ENCODE data around the gene MICAL2.

Gene MICAL2

DNA sequence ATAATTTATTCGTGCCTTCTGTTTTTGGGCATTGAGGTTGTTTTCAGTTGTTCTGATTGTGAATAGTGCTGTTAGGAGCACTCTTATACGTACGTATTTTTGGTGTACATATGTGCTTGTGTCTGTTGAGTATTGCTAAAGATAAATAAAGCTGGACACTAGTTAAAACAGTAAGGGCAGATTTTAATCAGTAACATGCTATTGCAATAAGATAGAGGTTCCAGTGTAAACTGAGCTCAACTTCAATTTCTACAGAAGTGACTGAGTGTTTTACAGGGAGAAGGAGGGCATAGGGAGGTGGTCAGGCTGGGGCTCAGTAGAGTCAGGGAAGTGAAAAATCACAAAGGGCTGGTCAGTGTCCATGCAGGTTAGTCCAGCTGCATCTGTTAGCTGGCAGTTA, 191.0 kb downstream of the MICAL2 start:
- Histone ChIP-seq H3K9ac (ENCODE audit: low read length) (no peak overlapping the region), H2AFZ (ENCODE audit: low read depth, low read length) (no peak overlapping the region), H3K79me2 (ENCODE audit: low read length) (no peaks in the 10 kb centered on the region), H3K27ac (ENCODE audit: low read length) (no peak overlapping the region), H3K36me3 (replicated peaks; ENCODE audit: low read depth, low read length) (no peaks in the 10 kb centered on the region), H3K4me1 (ENCODE audit: low read length) (no peaks in the 10 kb centered on the region), H3K4me2 (ENCODE audit: low read length) (no peak overlapping the region), H3K9me3 (ENCODE audit: insufficient read depth, low read length) (peaks cover 10% of the 10 kb centered on the region; the same call in 1 of the 2 replicates), H4K20me1 (ENCODE audit: insufficient read depth, low read length) (no peaks in the 10 kb centered on the region), H3K4me3 (ENCODE audit: low read length) (no peak overlapping the region), H3K27me3 (ENCODE audit: low read depth, low read length) (no peaks in the 10 kb centered on the region)
- no peak for TF ChIP-seq EZH2phosphoT487 (IDR thresholded peaks at IDR 0.05; ENCODE audit: low read depth)
- TF ChIP-seq, protein P1, sequence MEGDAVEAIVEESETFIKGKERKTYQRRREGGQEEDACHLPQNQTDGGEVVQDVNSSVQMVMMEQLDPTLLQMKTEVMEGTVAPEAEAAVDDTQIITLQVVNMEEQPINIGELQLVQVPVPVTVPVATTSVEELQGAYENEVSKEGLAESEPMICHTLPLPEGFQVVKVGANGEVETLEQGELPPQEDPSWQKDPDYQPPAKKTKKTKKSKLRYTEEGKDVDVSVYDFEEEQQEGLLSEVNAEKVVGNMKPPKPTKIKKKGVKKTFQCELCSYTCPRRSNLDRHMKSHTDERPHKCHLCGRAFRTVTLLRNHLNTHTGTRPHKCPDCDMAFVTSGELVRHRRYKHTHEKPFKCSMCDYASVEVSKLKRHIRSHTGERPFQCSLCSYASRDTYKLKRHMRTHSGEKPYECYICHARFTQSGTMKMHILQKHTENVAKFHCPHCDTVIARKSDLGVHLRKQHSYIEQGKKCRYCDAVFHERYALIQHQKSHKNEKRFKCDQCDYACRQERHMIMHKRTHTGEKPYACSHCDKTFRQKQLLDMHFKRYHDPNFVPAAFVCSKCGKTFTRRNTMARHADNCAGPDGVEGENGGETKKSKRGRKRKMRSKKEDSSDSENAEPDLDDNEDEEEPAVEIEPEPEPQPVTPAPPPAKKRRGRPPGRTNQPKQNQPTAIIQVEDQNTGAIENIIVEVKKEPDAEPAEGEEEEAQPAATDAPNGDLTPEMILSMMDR (IDR thresholded peaks at IDR 0.05; ENCODE audit: low read depth, low read length): no peak

- TF ChIP-seq, protein P1 (IDR thresholded peaks at IDR 0.05; ENCODE audit: low read depth, low read length): no peak
- TF ChIP-seq EZH2phosphoT487 (IDR thresholded peaks at IDR 0.05; ENCODE audit: low read depth): no peak
- H3K27ac ChIP-seq (ENCODE audit: low read length): no peak overlapping the region
- no peaks in the 10 kb centered on the region for H3K36me3 ChIP-seq (replicated peaks; ENCODE audit: low read depth, low read length)
- no peak overlapping the region for H3K9ac ChIP-seq (ENCODE audit: low read length)
- H3K79me2 ChIP-seq (ENCODE audit: low read length): no peaks in the 10 kb centered on the region
- no peak overlapping the region for H3K4me3 ChIP-seq (ENCODE audit: low read length)
- no peak overlapping the region for H3K4me2 ChIP-seq (ENCODE audit: low read length)
- no peaks in the 10 kb centered on the region for H3K4me1 ChIP-seq (ENCODE audit: low read length)
- H4K20me1 ChIP-seq (ENCODE audit: insufficient read depth, low read length): no peaks in the 10 kb centered on the region
- H3K9me3 ChIP-seq (ENCODE audit: insufficient read depth, low read length): peaks cover 7% of the 10 kb centered on the region; the same call in 1 of the 2 replicates
- no peak overlapping the region for H2AFZ ChIP-seq (ENCODE audit: low read depth, low read length)
- H3K27me3 ChIP-seq (ENCODE audit: low read depth, low read length): no peaks in the 10 kb centered on the region
Observed at GRCh38 chr11:12303421-12304149, 193.2 kb downstream of the MICAL2 start.

GRCh38 chr11:12306830-12307229, 196.4 kb downstream of the MICAL2 start:
- no peak overlapping the region for H3K4me2 ChIP-seq (ENCODE audit: low read length)
- no peak overlapping the region for H3K4me3 ChIP-seq (ENCODE audit: low read length)
- no peaks in the 10 kb centered on the region for H3K9me3 ChIP-seq (ENCODE audit: insufficient read depth, low read length)
- H4K20me1 ChIP-seq (ENCODE audit: insufficient read depth, low read length): no peaks in the 10 kb centered on the region
- no peak overlapping the region for H3K9ac ChIP-seq (ENCODE audit: low read length)
- H3K36me3 ChIP-seq (replicated peaks; ENCODE audit: low read depth, low read length): no peaks in the 10 kb centered on the region
- no peaks in the 10 kb centered on the region for H3K4me1 ChIP-seq (ENCODE audit: low read length)
- no peaks in the 10 kb centered on the region for H3K79me2 ChIP-seq (ENCODE audit: low read length)
- no peak for TF ChIP-seq EZH2phosphoT487 (IDR thresholded peaks at IDR 0.05; ENCODE audit: low read depth)
- TF ChIP-seq, protein P1 (IDR thresholded peaks at IDR 0.05; ENCODE audit: low read depth, low read length): no peak
- no peak overlapping the region for H3K27ac ChIP-seq (ENCODE audit: low read length)
- H3K27me3 ChIP-seq (ENCODE audit: low read depth, low read length): no peaks in the 10 kb centered on the region
- H2AFZ ChIP-seq (ENCODE audit: low read depth, low read length): no peak overlapping the region

- H3K27ac ChIP-seq (ENCODE audit: low read length): no peak overlapping the region
- no peak overlapping the region for H3K4me2 ChIP-seq (ENCODE audit: low read length)
- no peaks in the 10 kb centered on the region for H3K27me3 ChIP-seq (ENCODE audit: low read depth, low read length)
- H3K4me1 ChIP-seq (ENCODE audit: low read length): no peaks in the 10 kb centered on the region
- H3K9ac ChIP-seq (ENCODE audit: low read length): no peak overlapping the region
- no peak overlapping the region for H3K4me3 ChIP-seq (ENCODE audit: low read length)
- H2AFZ ChIP-seq (ENCODE audit: low read depth, low read length): no peak overlapping the region
- peaks cover 11% of the 10 kb centered on the region for H3K36me3 ChIP-seq (replicated peaks; ENCODE audit: low read depth, low read length)
- H4K20me1 ChIP-seq (ENCODE audit: insufficient read depth, low read length): no peaks in the 10 kb centered on the region
- H3K79me2 ChIP-seq (ENCODE audit: low read length): no peaks in the 10 kb centered on the region
- TF ChIP-seq, protein P1 (IDR thresholded peaks at IDR 0.05; ENCODE audit: low read depth, low read length): no peak
- no peak for TF ChIP-seq EZH2phosphoT487 (IDR thresholded peaks at IDR 0.05; ENCODE audit: low read depth)
- H3K9me3 ChIP-seq (ENCODE audit: insufficient read depth, low read length): peaks cover 17% of the 10 kb centered on the region; the same call in 1 of the 2 replicates
Observed at GRCh38 chr11:12312132-12312531, 201.7 kb downstream of the MICAL2 start.
